Endothelial cell of umbilical vein (primary cell): ENCODE data around the gene HOXA3.

Source experiments
- EZH2 ChIP-seq: IDR thresholded peaks from 2 replicates; pipeline ENCODE4 v1.6.1; 2012; ENCODE audit warnings: borderline replicate concordance, low read depth, mild to moderate bottlenecking, moderate library complexity, low read length, inconsistent platforms; ENCODE audit not compliant: severe bottlenecking
- FOS ChIP-seq: IDR thresholded peaks from 2 replicates; pipeline ENCODE4 v1.6.1; 2011; ENCODE audit warnings: mild to moderate bottlenecking, low read length, moderate library complexity, borderline replicate concordance; ENCODE audit not compliant: insufficient read depth
- GATA2 ChIP-seq: IDR thresholded peaks from 2 replicates; pipeline ENCODE4 v1.7.0; 2011; ENCODE audit warnings: low read depth, mild to moderate bottlenecking, moderate library complexity, mixed read lengths, low read length; ENCODE audit not compliant: insufficient read length, insufficient read depth
- JUN ChIP-seq: IDR thresholded peaks from 2 replicates; pipeline ENCODE4 v1.6.1; 2011; ENCODE audit warnings: borderline replicate concordance, low read depth; ENCODE audit not compliant: insufficient read length, insufficient read depth
- MYC ChIP-seq: IDR thresholded peaks from one replicate; pipeline ENCODE4 v1.6.1; 2011; ENCODE audit warnings: mild to moderate bottlenecking, low read depth, low read length
- POLR2A ChIP-seq: IDR thresholded peaks from 2 replicates; pipeline ENCODE4 v1.6.1; 2012; ENCODE audit warnings: low read depth, mild to moderate bottlenecking, control low read depth, low read length
- POLR2AphosphoS5 ChIP-seq: IDR thresholded peaks from 2 replicates; pipeline ENCODE4 v1.6.1; 2012; ENCODE audit warnings: low read depth, mild to moderate bottlenecking, control low read depth, low read length, moderate library complexity; ENCODE audit not compliant: insufficient read depth
- TF ChIP-seq, protein P1 (sequence below), 2 donors: IDR thresholded peaks; 1 replicate in 1 of 2; 2 replicates in 1 of 2; pipeline ENCODE4 v1.5.1; 2011; ENCODE audit warnings: low read length in 2 of 2, mild to moderate bottlenecking in 2 of 2, moderate library complexity in 2 of 2, control low read depth in 1 of 2, inconsistent platforms in 1 of 2, low read depth in 1 of 2; ENCODE audit not compliant: insufficient read depth in 1 of 2; ENCODE audit errors: extremely low read depth in 1 of 2
- TF ChIP-seq, protein P2 (sequence below): IDR thresholded peaks from 2 replicates; pipeline ENCODE4 v1.6.1; 2011; ENCODE audit not compliant: insufficient read depth, insufficient read length

DNA sequence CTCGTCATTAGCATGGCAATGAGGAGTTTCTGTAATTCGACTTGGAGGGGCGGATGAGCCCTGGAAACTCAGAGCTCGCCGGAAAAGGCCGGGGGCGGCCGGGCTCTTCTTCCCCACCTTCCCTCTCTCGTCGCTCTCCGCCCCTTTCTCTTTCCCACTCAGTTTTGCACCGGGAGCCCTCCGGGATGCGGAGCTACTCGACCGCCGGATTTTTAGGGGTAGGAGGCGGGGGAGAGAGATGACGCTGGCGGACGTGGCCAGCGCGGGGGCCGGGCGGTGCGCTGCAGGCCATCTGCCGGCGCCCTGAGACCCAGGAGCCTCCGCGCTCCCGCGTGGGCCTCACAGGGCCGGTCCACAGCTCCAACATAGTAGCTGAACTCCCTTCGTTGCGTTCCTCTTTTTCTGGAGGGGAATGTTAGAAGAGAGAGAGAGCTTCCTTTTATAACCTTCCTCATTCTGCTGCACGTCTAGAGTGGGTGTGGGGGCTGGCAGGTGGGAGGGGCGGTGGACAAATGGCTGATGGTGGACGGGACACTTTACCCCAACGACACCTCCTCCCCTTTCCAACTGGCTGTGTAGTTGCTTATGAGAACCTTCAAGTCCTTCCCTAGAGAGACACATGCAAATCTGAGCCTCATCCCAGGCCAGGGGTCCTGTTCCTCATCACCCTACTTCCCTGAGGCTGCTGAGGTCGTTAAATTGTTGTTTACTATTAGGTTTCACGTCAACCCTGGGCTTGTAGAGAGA lies 55.4 kb downstream of the HOXA3 start:
- TF ChIP-seq, protein P1, sequence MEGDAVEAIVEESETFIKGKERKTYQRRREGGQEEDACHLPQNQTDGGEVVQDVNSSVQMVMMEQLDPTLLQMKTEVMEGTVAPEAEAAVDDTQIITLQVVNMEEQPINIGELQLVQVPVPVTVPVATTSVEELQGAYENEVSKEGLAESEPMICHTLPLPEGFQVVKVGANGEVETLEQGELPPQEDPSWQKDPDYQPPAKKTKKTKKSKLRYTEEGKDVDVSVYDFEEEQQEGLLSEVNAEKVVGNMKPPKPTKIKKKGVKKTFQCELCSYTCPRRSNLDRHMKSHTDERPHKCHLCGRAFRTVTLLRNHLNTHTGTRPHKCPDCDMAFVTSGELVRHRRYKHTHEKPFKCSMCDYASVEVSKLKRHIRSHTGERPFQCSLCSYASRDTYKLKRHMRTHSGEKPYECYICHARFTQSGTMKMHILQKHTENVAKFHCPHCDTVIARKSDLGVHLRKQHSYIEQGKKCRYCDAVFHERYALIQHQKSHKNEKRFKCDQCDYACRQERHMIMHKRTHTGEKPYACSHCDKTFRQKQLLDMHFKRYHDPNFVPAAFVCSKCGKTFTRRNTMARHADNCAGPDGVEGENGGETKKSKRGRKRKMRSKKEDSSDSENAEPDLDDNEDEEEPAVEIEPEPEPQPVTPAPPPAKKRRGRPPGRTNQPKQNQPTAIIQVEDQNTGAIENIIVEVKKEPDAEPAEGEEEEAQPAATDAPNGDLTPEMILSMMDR (IDR thresholded peaks at IDR 0.05; ENCODE audit: extremely low read depth in 1 of 2, insufficient read depth in 1 of 2, low read depth in 1 of 2, low read length in 2 of 2): no peak
- TF ChIP-seq POLR2AphosphoS5 (no peak), EZH2 (no peak), POLR2A (peak; percentile 53), JUN (no peak), FOS (no peak), MYC (no peak), GATA2 (no peak)
- TF ChIP-seq, protein P2, sequence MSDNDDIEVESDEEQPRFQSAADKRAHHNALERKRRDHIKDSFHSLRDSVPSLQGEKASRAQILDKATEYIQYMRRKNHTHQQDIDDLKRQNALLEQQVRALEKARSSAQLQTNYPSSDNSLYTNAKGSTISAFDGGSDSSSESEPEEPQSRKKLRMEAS: no peak
